Astrocyte (in vitro differentiated cells and primary cell): Measurements from ENCODE around the gene ITGB2.

Source experiments
- EZH2 ChIP-seq: IDR thresholded peaks from 2 replicates; pipeline ENCODE4 v1.6.1; 2012; ENCODE audit warnings: mild to moderate bottlenecking, low read length, inconsistent platforms; ENCODE audit not compliant: insufficient read depth
- TF ChIP-seq, protein P1 (sequence below): IDR thresholded peaks from 2 replicates; pipeline ENCODE4 v1.5.1; 2011; ENCODE audit warnings: low read depth, mild to moderate bottlenecking, inconsistent platforms, low read length, moderate library complexity; ENCODE audit not compliant: insufficient read depth

DNA sequence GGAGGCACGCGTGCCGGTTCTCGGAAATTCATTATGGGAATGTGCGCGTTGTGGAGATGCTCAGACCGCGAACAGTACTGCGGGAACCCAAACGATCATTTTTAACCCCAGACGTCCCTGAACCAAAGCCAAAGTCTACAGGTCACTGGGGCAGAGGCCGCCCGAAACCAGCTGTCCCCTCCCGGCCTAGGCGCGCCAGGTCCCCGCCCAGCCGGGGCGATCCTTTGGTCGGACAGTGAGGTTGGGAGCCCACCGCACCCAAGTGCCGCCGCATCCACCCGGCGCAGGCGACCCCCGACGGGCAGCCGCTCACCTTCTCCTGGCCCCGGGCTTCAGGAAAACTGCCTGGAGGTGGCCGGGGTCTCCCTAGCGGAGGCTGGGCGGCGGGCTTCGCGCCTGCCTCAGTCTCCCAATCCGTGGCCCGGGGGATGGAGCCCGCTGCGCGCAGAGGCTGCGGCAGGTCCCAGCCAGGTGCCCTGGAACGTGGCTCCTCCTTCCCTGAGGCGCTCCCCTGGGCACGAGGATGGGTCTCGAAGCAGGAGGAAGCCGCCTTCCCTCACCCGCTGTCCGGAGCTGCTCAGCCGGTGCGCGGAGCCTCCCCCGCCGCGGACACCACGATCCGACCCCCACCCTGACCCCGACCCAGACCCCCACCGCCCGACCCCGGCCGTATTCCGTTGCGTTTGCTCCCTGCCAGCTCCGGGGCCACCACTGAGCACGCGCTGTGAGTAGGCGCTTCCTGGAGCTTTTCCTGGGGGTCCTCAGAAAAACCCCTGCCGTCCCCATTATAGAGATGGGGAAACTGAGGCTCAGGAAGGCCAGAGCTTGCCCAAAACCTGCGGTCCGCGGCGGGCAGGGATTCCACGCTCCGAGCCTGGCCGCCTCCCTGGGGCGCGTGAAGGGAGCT lies 11.1 kb upstream of the ITGB2 start:
- TF ChIP-seq, protein P1, sequence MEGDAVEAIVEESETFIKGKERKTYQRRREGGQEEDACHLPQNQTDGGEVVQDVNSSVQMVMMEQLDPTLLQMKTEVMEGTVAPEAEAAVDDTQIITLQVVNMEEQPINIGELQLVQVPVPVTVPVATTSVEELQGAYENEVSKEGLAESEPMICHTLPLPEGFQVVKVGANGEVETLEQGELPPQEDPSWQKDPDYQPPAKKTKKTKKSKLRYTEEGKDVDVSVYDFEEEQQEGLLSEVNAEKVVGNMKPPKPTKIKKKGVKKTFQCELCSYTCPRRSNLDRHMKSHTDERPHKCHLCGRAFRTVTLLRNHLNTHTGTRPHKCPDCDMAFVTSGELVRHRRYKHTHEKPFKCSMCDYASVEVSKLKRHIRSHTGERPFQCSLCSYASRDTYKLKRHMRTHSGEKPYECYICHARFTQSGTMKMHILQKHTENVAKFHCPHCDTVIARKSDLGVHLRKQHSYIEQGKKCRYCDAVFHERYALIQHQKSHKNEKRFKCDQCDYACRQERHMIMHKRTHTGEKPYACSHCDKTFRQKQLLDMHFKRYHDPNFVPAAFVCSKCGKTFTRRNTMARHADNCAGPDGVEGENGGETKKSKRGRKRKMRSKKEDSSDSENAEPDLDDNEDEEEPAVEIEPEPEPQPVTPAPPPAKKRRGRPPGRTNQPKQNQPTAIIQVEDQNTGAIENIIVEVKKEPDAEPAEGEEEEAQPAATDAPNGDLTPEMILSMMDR, result no peak
- TF ChIP-seq EZH2, result peak; percentile 87
